ENCODE results near the gene XKR3.
"Not testable (repeated sequence)": the region's sequence is repeated elsewhere in the genome, so short reads cannot be mapped to it uniquely, and the experiment has no call there.

Gene XKR3

DNA sequence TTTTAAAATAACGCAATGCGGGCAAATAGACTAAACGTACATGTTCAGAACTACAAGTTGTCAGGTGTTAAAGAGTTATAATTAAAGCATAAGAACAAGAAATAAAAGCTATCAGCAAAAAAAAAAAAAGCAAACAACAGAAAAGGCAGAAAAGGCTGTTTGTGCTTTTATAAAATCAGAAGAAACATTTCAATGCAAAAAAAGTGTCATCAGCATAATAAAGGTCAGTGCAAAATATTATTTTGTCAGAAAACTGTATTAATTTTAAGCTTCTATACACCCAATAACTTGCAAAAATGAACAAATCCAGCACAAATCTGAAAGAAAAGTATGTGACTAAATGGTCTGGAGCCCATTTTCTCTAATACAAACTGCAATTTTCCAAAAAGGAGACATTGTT, 23.6 kb downstream of the XKR3 start:
- H3K27ac ChIP-seq (ENCODE audit: low read length), result no peak overlapping the region
- H3K9ac ChIP-seq (ENCODE audit: low read length), result no peak overlapping the region
- H3K4me3 ChIP-seq (ENCODE audit: low read length), result no peak overlapping the region
- no peaks in the 10 kb centered on the region for H3K27me3 ChIP-seq (replicated peaks; ENCODE audit: insufficient read depth, low read length)
- no peaks in the 10 kb centered on the region for H3K9me3 ChIP-seq (replicated peaks; ENCODE audit: insufficient read depth, low read length)
- no peaks in the 10 kb centered on the region for H3K36me3 ChIP-seq (replicated peaks; ENCODE audit: insufficient read depth, low read length)
- no peaks in the 10 kb centered on the region for H3K79me2 ChIP-seq (ENCODE audit: low read length)
- DNase-seq, result no peak
- no peak for TF ChIP-seq EZH2 (optimal IDR thresholded peaks at IDR 0.05; ENCODE audit: low read depth, low read length)
- TF ChIP-seq EZH2phosphoT487 (IDR thresholded peaks at IDR 0.05; ENCODE audit: low read length), result no peak
- TF ChIP-seq, protein P1, sequence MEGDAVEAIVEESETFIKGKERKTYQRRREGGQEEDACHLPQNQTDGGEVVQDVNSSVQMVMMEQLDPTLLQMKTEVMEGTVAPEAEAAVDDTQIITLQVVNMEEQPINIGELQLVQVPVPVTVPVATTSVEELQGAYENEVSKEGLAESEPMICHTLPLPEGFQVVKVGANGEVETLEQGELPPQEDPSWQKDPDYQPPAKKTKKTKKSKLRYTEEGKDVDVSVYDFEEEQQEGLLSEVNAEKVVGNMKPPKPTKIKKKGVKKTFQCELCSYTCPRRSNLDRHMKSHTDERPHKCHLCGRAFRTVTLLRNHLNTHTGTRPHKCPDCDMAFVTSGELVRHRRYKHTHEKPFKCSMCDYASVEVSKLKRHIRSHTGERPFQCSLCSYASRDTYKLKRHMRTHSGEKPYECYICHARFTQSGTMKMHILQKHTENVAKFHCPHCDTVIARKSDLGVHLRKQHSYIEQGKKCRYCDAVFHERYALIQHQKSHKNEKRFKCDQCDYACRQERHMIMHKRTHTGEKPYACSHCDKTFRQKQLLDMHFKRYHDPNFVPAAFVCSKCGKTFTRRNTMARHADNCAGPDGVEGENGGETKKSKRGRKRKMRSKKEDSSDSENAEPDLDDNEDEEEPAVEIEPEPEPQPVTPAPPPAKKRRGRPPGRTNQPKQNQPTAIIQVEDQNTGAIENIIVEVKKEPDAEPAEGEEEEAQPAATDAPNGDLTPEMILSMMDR (IDR thresholded peaks at IDR 0.05; ENCODE audit: low read length), result no peak
- H3K4me2 ChIP-seq (ENCODE audit: low read depth, low read length), result no peak overlapping the region
- no peaks in the 10 kb centered on the region for H4K20me1 ChIP-seq (ENCODE audit: insufficient read depth, low read length)
- 0 out of 2 replicates have a peak, but pooled peaks cover 5% of the 10 kb centered on the region for H3K4me1 ChIP-seq (ENCODE audit: low read length)
- H3F3A ChIP-seq (ENCODE audit: insufficient read depth, low read length), result no peaks in the 10 kb centered on the region
- H2AFZ ChIP-seq (ENCODE audit: low read length), result no peak overlapping the region
- no peaks in the 10 kb centered on the region for H3K9me2 ChIP-seq (replicated peaks; ENCODE audit: insufficient read depth, low read length)

DNA sequence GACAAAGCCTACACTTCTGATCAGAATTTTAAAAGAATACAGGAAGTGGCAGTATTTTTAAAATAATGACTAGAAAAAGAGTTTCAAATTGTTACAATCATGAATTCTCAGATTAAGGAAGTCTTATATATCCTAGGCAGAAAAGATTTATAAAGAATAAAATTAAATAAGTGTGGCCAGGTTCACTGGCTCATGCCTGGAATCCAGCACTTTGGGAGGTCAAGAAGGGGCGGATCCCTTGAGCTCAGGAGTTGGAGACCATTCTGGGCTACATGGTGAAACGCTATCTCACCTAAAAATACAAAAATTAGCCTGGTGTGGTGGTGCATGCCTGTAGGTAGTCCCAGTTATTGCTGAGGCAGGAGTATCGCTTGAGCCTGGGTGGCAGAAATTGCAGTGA, 24.1 kb downstream of the XKR3 start:
- H3K4me2 ChIP-seq (ENCODE audit: low read depth, low read length), result no peak overlapping the region
- no peaks in the 10 kb centered on the region for H3K9me3 ChIP-seq (replicated peaks; ENCODE audit: insufficient read depth, low read length)
- H2AFZ ChIP-seq (ENCODE audit: low read length), result no peak overlapping the region
- no peak overlapping the region for H3K9ac ChIP-seq (ENCODE audit: low read length)
- H3F3A ChIP-seq (ENCODE audit: insufficient read depth, low read length), result no peaks in the 10 kb centered on the region
- no peak for DNase-seq
- H3K4me3 ChIP-seq (ENCODE audit: low read length), result no peak overlapping the region
- no peak overlapping the region for H3K27ac ChIP-seq (ENCODE audit: low read length)
- no peaks in the 10 kb centered on the region for H3K36me3 ChIP-seq (replicated peaks; ENCODE audit: insufficient read depth, low read length)
- no peaks in the 10 kb centered on the region for H3K27me3 ChIP-seq (replicated peaks; ENCODE audit: insufficient read depth, low read length)
- no peak for TF ChIP-seq EZH2phosphoT487 (IDR thresholded peaks at IDR 0.05; ENCODE audit: low read length)
- TF ChIP-seq, protein P1 (IDR thresholded peaks at IDR 0.05; ENCODE audit: low read length), result no peak
- TF ChIP-seq EZH2 (optimal IDR thresholded peaks at IDR 0.05; ENCODE audit: low read depth, low read length), result no peak
- no peaks in the 10 kb centered on the region for H4K20me1 ChIP-seq (ENCODE audit: insufficient read depth, low read length)
- H3K79me2 ChIP-seq (ENCODE audit: low read length), result no peaks in the 10 kb centered on the region
- 0 out of 2 replicates have a peak, but pooled peaks cover 5% of the 10 kb centered on the region for H3K4me1 ChIP-seq (ENCODE audit: low read length)
- H3K9me2 ChIP-seq (replicated peaks; ENCODE audit: insufficient read depth, low read length), result no peaks in the 10 kb centered on the region

DNA sequence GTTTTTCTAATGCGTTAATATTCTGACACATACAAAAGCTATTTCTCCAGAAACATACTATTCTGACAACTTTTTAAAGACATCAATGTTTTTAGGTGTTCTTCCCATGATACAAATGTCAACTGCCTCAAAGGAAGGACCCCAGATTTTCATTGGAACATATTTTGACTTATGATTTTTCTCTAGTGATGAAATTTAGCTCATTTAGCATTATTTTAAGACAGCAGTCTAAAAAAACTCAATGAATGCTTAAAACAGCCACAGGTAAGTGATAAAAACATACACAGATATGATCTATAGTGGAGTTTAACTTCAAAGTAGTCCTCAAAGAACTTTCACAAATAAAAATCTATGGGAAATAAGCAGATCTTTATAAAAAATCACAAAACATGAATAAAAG, 24.9 kb downstream of the XKR3 start:
- no peak overlapping the region for H3K4me2 ChIP-seq (ENCODE audit: low read depth, low read length)
- H3K4me3 ChIP-seq (ENCODE audit: low read length), result no peak overlapping the region
- no peak overlapping the region for H3K27ac ChIP-seq (ENCODE audit: low read length)
- H4K20me1 ChIP-seq (ENCODE audit: insufficient read depth, low read length), result no peaks in the 10 kb centered on the region
- H3K9ac ChIP-seq (ENCODE audit: low read length), result no peak overlapping the region
- H3K27me3 ChIP-seq (replicated peaks; ENCODE audit: insufficient read depth, low read length), result no peaks in the 10 kb centered on the region
- H3F3A ChIP-seq (ENCODE audit: insufficient read depth, low read length), result no peaks in the 10 kb centered on the region
- no peaks in the 10 kb centered on the region for H3K79me2 ChIP-seq (ENCODE audit: low read length)
- H3K4me1 ChIP-seq (ENCODE audit: low read length), result 0 out of 2 replicates have a peak, but pooled peaks cover 5% of the 10 kb centered on the region
- H2AFZ ChIP-seq (ENCODE audit: low read length), result no peak overlapping the region
- H3K36me3 ChIP-seq (replicated peaks; ENCODE audit: insufficient read depth, low read length), result no peaks in the 10 kb centered on the region
- H3K9me2 ChIP-seq (replicated peaks; ENCODE audit: insufficient read depth, low read length), result no peaks in the 10 kb centered on the region
- no peaks in the 10 kb centered on the region for H3K9me3 ChIP-seq (replicated peaks; ENCODE audit: insufficient read depth, low read length)
- TF ChIP-seq EZH2 (optimal IDR thresholded peaks at IDR 0.05; ENCODE audit: low read depth, low read length), result no peak
- TF ChIP-seq, protein P1 (IDR thresholded peaks at IDR 0.05; ENCODE audit: low read length), result no peak
- no peak for TF ChIP-seq EZH2phosphoT487 (IDR thresholded peaks at IDR 0.05; ENCODE audit: low read length)
- no peak for DNase-seq

DNA sequence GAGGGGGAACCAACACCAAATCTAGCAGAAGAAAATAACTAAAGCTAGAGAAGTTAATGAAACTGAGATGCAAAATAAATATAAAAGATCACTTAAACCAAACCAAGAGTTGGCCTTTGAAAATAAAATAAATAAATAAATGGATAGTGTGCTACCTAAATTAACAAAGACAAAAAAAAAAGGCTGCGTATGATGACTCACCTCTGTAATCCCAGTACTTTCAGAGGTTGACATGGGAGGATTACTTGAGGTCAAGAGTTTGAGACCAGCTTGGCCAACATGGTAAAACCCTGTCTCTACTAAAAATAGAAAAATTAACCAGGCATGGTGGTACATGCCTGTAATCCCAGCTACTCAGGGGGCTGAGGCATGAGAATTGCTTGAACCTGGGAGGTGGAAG, 29.7 kb downstream of the XKR3 start:
- DNase-seq; H3K36me3 ChIP-seq (replicated peaks; ENCODE audit: insufficient read depth, low read length); H3K79me2 ChIP-seq (ENCODE audit: low read length); H4K20me1 ChIP-seq (ENCODE audit: insufficient read depth, low read length); H3K9me3 ChIP-seq (replicated peaks; ENCODE audit: insufficient read depth, low read length); H3K27ac ChIP-seq (ENCODE audit: low read length); H3K4me2 ChIP-seq (ENCODE audit: low read depth, low read length); H3F3A ChIP-seq (ENCODE audit: insufficient read depth, low read length); H3K27me3 ChIP-seq (replicated peaks; ENCODE audit: insufficient read depth, low read length); H3K9ac ChIP-seq (ENCODE audit: low read length); H3K9me2 ChIP-seq (replicated peaks; ENCODE audit: insufficient read depth, low read length); H2AFZ ChIP-seq (ENCODE audit: low read length); H3K4me3 ChIP-seq (ENCODE audit: low read length); H3K4me1 ChIP-seq (ENCODE audit: low read length): not testable (repeated sequence)

Measured in MM.1S (cell line).